ENCODE results near the gene KIAA1755.
"Not testable (repeated sequence)": the region's sequence is repeated elsewhere in the genome, so short reads cannot be mapped to it uniquely, and the experiment has no call there.

DNA sequence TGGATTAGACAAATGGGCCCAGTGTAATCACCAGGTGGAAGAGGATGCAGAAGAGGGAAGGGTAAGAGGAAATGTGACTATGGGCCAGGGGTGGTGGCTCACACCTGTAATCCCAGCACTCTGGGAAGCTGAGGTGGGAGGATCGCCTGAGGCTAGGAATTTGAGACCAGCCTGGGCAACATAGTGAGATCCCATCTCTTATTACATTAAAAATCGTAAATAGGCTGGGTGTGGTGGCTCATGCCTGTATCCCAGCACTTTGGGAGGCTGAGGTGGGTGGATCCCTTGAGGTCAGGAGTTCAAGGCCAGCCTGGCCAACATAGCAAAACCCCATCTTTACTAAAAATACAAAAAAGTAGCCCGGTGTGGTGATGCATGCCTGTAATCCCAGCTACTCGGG lies 12.8 kb downstream of the KIAA1755 start:
- not testable (repeated sequence) for TF ChIP-seq CTCF (conservative IDR thresholded peaks at IDR 0.05; ENCODE audit: low read length); EZH2phosphoT487 (IDR thresholded peaks at IDR 0.05; ENCODE audit: borderline replicate concordance)
